HepG2 (cell line): ENCODE measurements around the gene USP10. TPM values are rescaled to one million over a fixed set of nuclear protein-coding genes. Genes with fewer than 3 reads are reported as not detected.

Experiments
- ATAC-seq: fragments of 200-7000 bp; cut with Tn5 transposase; 3 replicates; pipeline ENCODE4 v1.9.1; 2020; ENCODE audit warnings: mild to moderate bottlenecking, moderate library complexity
- BruUV-seq: library from RNA; stranded (reverse); fragments of 400-500 nt; replicated peaks from 2 replicates; lab custom pipeline; 2021; lab: Mats Ljungman, UMichigan
- CTCF ChIA-PET: fragments of 300-600 bp; formaldehyde crosslinking; extraction: SDS; loops from one replicate; lab custom pipeline; 2021; ENCODE audit warnings: low total read pairs, inconsistent platforms, low intra/inter-chr PET ratio; lab: Yijun Ruan, JAX
- POLR2A ChIA-PET: fragments of 350-600 bp; sonication (Branson Sonifier 250); formaldehyde crosslinking; loops from one replicate; lab custom pipeline; 2020; ENCODE audit warnings: antibody characterized with exemption, inconsistent platforms; lab: Yijun Ruan, JAX
- DNase-seq: peaks from one replicate; pipeline ENCODE4 v3.0.0-alpha.2; 2015; ENCODE audit warnings: low spot score
- FAIRE-seq: peaks from 3 replicates; lab custom pipeline; 2011; peaks lifted over from hg19 to GRCh38; lab: Jason Lieb, UNC
- H2AFZ ChIP-seq: one replicate; pipeline ENCODE4 v1.6.1; 2011; ENCODE audit warnings: low read length, inconsistent platforms
- H3K27ac ChIP-seq: fragments of 300-600 bp; 3 replicates; pipeline ENCODE4 v1.8.0; 2011; ENCODE audit warnings: mixed run types, mild to moderate bottlenecking, mixed read lengths, low read length, inconsistent platforms; ENCODE audit not compliant: insufficient read depth; ENCODE audit errors: extremely low read length
- H3K27me3 ChIP-seq, 2 experiments: fragments of 200-600 bp in 1 of 2; 2 replicates in 1 of 2; 3 replicates in 1 of 2; pipeline versions ENCODE4 v1.6.0 to v1.8.0; 2011; ENCODE audit warnings: low read length in 2 of 2, mild to moderate bottlenecking in 2 of 2, moderate library complexity in 2 of 2, inconsistent platforms in 1 of 2; ENCODE audit not compliant: insufficient read depth in 2 of 2, control insufficient read depth in 1 of 2
- H3K36me3 ChIP-seq, 2 experiments: fragments of 200-600 bp in 1 of 2; replicated peaks in 1 of 2; 2 replicates in 1 of 2; 3 replicates in 1 of 2; pipeline versions ENCODE4 v1.5.1 to v1.8.0; 2011; ENCODE audit warnings: low read length in 2 of 2, inconsistent platforms in 1 of 2; ENCODE audit not compliant: insufficient read depth in 2 of 2, control insufficient read depth in 1 of 2
- H3K4me1 ChIP-seq: 2 replicates; pipeline ENCODE4 v1.5.1; 2012; ENCODE audit warnings: low read length, inconsistent platforms; ENCODE audit not compliant: insufficient read depth
- H3K4me2 ChIP-seq: 2 replicates; pipeline ENCODE4 v1.6.0; 2011; ENCODE audit warnings: low read depth, low read length, inconsistent platforms
- H3K4me3 ChIP-seq, 3 experiments: fragments of 200-600 bp in 1 of 3; sonication (generic), shearing (Covaris generic) in 1 of 3; replicated peaks in 1 of 3; 2 replicates each; pipeline ENCODE4 v1.5.1; 2011 to 2016; ENCODE audit warnings: low read length in 3 of 3, inconsistent platforms in 2 of 3, low read depth in 2 of 3, mild to moderate bottlenecking in 2 of 3, control low read depth in 1 of 3, mixed read lengths in 1 of 3; ENCODE audit not compliant: insufficient read depth in 1 of 3
- H3K79me2 ChIP-seq: one replicate; pipeline ENCODE4 v1.6.1; 2011; ENCODE audit warnings: low read length, inconsistent platforms; ENCODE audit not compliant: insufficient read depth
- H3K9ac ChIP-seq: 2 replicates; pipeline ENCODE4 v1.6.0; 2011; ENCODE audit warnings: mild to moderate bottlenecking, low read depth, low read length, inconsistent platforms; ENCODE audit not compliant: insufficient read depth
- H3K9me3 ChIP-seq: 2 replicates; pipeline ENCODE4 v1.5.1; 2012; ENCODE audit warnings: mild to moderate bottlenecking, low read length
- H4K20me1 ChIP-seq: 2 replicates; pipeline ENCODE4 v1.6.0; 2011; ENCODE audit warnings: inconsistent platforms, mild to moderate bottlenecking, low read length, moderate library complexity; ENCODE audit not compliant: insufficient read depth
- CBX2 ChIP-seq, 2 experiments: fragments of 200-600 bp in 1 of 2; sonication (generic); formaldehyde crosslinking in 1 of 2; IDR thresholded peaks; 2 replicates each; pipeline versions ENCODE4 v1.7.0 to v1.8.1; 2018 to 2022; ENCODE audit warnings: low read depth in 2 of 2, low read length in 1 of 2, mild to moderate bottlenecking in 1 of 2, missing genetic modification reagents in 1 of 2
- MXD3 ChIP-seq: IDR thresholded peaks from 2 replicates; pipeline ENCODE4 v1.6.1; 2016; ENCODE audit warnings: mild to moderate bottlenecking, missing biosample characterization, missing genetic modification reagents
- ONECUT2 ChIP-seq: sonication (generic); formaldehyde crosslinking; IDR thresholded peaks from 2 replicates; pipeline ENCODE4 v1.4.0; 2020; ENCODE audit warnings: missing genetic modification reagents
- ZBTB8A ChIP-seq: sonication (generic); formaldehyde crosslinking; IDR thresholded peaks from 2 replicates; pipeline ENCODE4 v1.4.0; 2020; ENCODE audit warnings: mild to moderate bottlenecking, low read depth, missing genetic modification reagents, borderline replicate concordance
- ZFP41 ChIP-seq: sonication (generic); formaldehyde crosslinking; IDR thresholded peaks from 2 replicates; pipeline ENCODE4 v1.4.0; 2020; ENCODE audit warnings: mild to moderate bottlenecking, missing genetic modification reagents, borderline replicate concordance
- ZNF138 ChIP-seq: sonication (generic); formaldehyde crosslinking; IDR thresholded peaks from 2 replicates; pipeline ENCODE4 v1.5.0; 2020; ENCODE audit warnings: mild to moderate bottlenecking, low read depth, missing genetic modification reagents
- ZNF432 ChIP-seq: sonication (generic); formaldehyde crosslinking; IDR thresholded peaks from 2 replicates; pipeline ENCODE4 v1.5.0; 2020; ENCODE audit warnings: missing genetic modification reagents, mild to moderate bottlenecking, borderline replicate concordance
- ZNF512 ChIP-seq: sonication (generic); formaldehyde crosslinking; IDR thresholded peaks from 2 replicates; pipeline ENCODE4 v1.4.0; 2020; ENCODE audit warnings: mild to moderate bottlenecking, missing genetic modification reagents
- ZNF776 ChIP-seq: sonication (generic); formaldehyde crosslinking; IDR thresholded peaks from 2 replicates; pipeline ENCODE4 v1.4.0; 2020; ENCODE audit warnings: mild to moderate bottlenecking, missing genetic modification reagents
- ZNF839 ChIP-seq: sonication (generic); formaldehyde crosslinking; IDR thresholded peaks from 2 replicates; pipeline ENCODE4 v1.4.0; 2020; ENCODE audit warnings: missing genetic modification reagents, mild to moderate bottlenecking, borderline replicate concordance
- WGBS: methylation state at CpG from one replicate; pipeline ENCODE4 v1.1.6; 2017; ENCODE audit warnings: low lambda C conversion rate; 5-methylcytosine and 5-hydroxymethylcytosine counted together
- in situ Hi-C: cut with HindIII; loops from 2 replicates; pipeline ENCODE4 v1.10.0; 2017; ENCODE audit warnings: low pct_unique_long_range_greater_than_20kb; ENCODE audit not compliant: extremely low pct_ligation_motif_present
- intact Hi-C: fragments of 100-400 bp; cut with micrococcal nuclease; formaldehyde crosslinking; loops from one replicate; pipeline ENCODE4 v1.10.0; 2022; ENCODE audit not compliant: unreplicated experiment
- polyA plus RNA-seq, 8 experiments: library from polyadenylated mRNA; depleted of rRNA in 3 of 8; stranded (reverse) in 7 of 8; unstranded in 1 of 8; fragments of >200 nt; fragmentation: Illumina TruSeq in 4 of 8; extraction: Trizol in 4 of 8; gene quantifications; 2 replicates each; pipeline versions ENCODE4 v1.2.1 to v1.2.3, GENCODE V29; 2011 to 2016; ENCODE audit warnings: low read depth in 4 of 8, missing spikeins in 1 of 8, mixed read lengths in 1 of 8; ENCODE audit not compliant: insufficient read depth in 1 of 8
- total RNA-seq, 5 experiments: library from RNA; depleted of rRNA; stranded (reverse); fragments of >200 nt; fragmentation: Illumina TruSeq; extraction: Trizol; gene quantifications; 2 replicates each; pipeline ENCODE4 v1.2.3, GENCODE V29; 2016; ENCODE audit warnings: low read depth in 1 of 5
- TF ChIP-seq, protein P1 (sequence below): sonication (generic); formaldehyde crosslinking; IDR thresholded peaks from 2 replicates; pipeline ENCODE4 v1.4.0; 2020; ENCODE audit warnings: missing genetic modification reagents, borderline replicate concordance
- TF ChIP-seq, protein P2 (sequence below): sonication (generic); formaldehyde crosslinking; IDR thresholded peaks from 2 replicates; pipeline ENCODE4 v1.9.0; 2022; ENCODE audit warnings: low read depth, missing genetic modification reagents
- TF ChIP-seq, protein P3 (sequence below): sonication (generic); formaldehyde crosslinking; IDR thresholded peaks from 2 replicates; pipeline ENCODE4 v1.8.0; 2022; ENCODE audit warnings: mild to moderate bottlenecking, missing genetic modification reagents

The USP10 gene
- total and polyA plus RNA-seq, 2 of the 13 experiments (the other 11 are each of a cell fraction or from before 2014, with no cell fraction given): 79.1 to 122 TPM

- H3K27me3 ChIP-seq: no peaks in the 10 kb centered on the region
Measured at GRCh38 chr16:84654998-84655397, 44.8 kb upstream of the USP10 start.

More at GRCh38 chr16:84654998-84655397, 44.8 kb upstream of the USP10 start:
- Histone ChIP-seq H3K27ac (no peak overlapping the region), H3K79me2 (no peaks in the 10 kb centered on the region), H3K4me1 (peaks cover 11% of the 10 kb centered on the region), H4K20me1 (no peaks in the 10 kb centered on the region), H3K9me3 (no peaks in the 10 kb centered on the region), H3K9ac (no peak overlapping the region), H3K4me2 (no peak overlapping the region), H2AFZ (no peak overlapping the region), H3K36me3 (peaks cover 21 to 54% of the 10 kb centered on the region in 2 experiments), H3K4me3 (no peak overlapping the region)
- ATAC-seq (no peak), DNase-seq (no peak), FAIRE-seq (no peak)
- WGBS: 78% methylated on average over 6 of the region's 6 CpGs
- intact Hi-C loops: no loop called here
- POLR2A ChIA-PET: no interaction called here
- BruUV-seq: no TSS peak
- CTCF ChIA-PET: no interaction called here
- TF ChIP-seq, protein P1, sequence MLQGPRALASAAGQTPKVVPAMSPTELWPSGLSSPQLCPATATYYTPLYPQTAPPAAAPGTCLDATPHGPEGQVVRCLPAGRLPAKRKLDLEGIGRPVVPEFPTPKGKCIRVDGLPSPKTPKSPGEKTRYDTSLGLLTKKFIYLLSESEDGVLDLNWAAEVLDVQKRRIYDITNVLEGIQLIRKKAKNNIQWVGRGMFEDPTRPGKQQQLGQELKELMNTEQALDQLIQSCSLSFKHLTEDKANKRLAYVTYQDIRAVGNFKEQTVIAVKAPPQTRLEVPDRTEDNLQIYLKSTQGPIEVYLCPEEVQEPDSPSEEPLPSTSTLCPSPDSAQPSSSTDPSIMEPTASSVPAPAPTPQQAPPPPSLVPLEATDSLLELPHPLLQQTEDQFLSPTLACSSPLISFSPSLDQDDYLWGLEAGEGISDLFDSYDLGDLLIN (CRISPR knock-in tag): no peak
- TF ChIP-seq ZFP41 (no peak), MXD3 (CRISPR knock-in tag) (no peak), ZBTB8A (no peak), CBX2 (IDR thresholded peaks at IDR 0.05; ENCODE audit: low read depth, low read length) (no peak), CBX2 (CRISPR knock-in tag; IDR thresholded peaks at IDR 0.05; ENCODE audit: low read depth) (no peak), ONECUT2 (CRISPR knock-in tag) (no peak), ZNF776 (CRISPR knock-in tag) (no peak), ZNF138 (CRISPR knock-in tag) (no peak), ZNF512 (no peak), ZNF432 (CRISPR knock-in tag) (no peak), ZNF839 (CRISPR knock-in tag) (no peak)
- TF ChIP-seq, protein P2, sequence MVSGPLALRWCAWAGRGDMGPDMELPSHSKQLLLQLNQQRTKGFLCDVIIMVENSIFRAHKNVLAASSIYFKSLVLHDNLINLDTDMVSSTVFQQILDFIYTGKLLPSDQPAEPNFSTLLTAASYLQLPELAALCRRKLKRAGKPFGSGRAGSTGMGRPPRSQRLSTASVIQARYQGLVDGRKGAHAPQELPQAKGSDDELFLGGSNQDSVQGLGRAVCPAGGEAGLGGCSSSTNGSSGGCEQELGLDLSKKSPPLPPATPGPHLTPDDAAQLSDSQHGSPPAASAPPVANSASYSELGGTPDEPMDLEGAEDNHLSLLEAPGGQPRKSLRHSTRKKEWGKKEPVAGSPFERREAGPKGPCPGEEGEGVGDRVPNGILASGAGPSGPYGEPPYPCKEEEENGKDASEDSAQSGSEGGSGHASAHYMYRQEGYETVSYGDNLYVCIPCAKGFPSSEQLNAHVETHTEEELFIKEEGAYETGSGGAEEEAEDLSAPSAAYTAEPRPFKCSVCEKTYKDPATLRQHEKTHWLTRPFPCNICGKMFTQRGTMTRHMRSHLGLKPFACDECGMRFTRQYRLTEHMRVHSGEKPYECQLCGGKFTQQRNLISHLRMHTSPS (CRISPR knock-in tag): no peak
- TF ChIP-seq, protein P3, sequence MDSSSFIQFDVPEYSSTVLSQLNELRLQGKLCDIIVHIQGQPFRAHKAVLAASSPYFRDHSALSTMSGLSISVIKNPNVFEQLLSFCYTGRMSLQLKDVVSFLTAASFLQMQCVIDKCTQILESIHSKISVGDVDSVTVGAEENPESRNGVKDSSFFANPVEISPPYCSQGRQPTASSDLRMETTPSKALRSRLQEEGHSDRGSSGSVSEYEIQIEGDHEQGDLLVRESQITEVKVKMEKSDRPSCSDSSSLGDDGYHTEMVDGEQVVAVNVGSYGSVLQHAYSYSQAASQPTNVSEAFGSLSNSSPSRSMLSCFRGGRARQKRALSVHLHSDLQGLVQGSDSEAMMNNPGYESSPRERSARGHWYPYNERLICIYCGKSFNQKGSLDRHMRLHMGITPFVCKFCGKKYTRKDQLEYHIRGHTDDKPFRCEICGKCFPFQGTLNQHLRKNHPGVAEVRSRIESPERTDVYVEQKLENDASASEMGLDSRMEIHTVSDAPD (CRISPR knock-in tag): no peak
- in situ Hi-C loops: no loop called here
